Measurements from ENCODE around the gene CELF4.

DNA sequence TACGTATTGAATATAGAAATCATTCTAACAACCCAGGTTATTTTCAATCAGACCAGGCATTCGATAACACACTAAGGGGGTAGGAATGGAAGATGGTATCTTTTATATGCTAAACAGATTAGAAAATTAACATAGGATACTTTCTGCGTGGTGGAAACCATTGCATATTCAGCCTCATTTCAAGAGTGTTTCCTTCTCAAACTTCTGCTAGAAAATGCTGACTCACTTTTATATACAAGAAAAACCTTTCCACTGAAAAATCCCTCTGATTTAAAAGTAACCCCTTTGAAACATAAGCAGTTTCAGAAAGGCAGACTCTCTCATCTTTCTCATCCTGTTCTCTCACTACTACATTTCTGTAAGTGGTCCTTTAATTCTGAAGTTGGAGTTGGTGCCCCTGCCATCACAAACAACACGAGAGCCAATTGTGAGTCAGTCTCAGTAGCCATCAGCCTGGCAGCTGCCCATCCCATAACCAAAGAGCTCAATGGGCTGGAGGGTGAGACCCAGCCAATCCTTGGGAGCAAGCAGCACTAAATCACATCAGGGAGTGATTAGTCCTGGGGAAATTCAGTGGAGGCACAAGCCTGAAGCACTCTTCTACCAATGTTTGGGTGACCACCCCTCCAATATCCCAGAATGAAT lies 343.1 kb downstream of the CELF4 start:
- TF ChIP-seq, protein P1, sequence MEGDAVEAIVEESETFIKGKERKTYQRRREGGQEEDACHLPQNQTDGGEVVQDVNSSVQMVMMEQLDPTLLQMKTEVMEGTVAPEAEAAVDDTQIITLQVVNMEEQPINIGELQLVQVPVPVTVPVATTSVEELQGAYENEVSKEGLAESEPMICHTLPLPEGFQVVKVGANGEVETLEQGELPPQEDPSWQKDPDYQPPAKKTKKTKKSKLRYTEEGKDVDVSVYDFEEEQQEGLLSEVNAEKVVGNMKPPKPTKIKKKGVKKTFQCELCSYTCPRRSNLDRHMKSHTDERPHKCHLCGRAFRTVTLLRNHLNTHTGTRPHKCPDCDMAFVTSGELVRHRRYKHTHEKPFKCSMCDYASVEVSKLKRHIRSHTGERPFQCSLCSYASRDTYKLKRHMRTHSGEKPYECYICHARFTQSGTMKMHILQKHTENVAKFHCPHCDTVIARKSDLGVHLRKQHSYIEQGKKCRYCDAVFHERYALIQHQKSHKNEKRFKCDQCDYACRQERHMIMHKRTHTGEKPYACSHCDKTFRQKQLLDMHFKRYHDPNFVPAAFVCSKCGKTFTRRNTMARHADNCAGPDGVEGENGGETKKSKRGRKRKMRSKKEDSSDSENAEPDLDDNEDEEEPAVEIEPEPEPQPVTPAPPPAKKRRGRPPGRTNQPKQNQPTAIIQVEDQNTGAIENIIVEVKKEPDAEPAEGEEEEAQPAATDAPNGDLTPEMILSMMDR (IDR thresholded peaks at IDR 0.05 in 2 of 3, conservative IDR thresholded peaks at IDR 0.05 in 1 of 3; ENCODE audit: control insufficient read depth in 2 of 3, extremely low read depth in 1 of 3, insufficient read depth in 1 of 3, low read depth in 3 of 3, low read length in 3 of 3), result no peak
- TF ChIP-seq, protein P2, sequence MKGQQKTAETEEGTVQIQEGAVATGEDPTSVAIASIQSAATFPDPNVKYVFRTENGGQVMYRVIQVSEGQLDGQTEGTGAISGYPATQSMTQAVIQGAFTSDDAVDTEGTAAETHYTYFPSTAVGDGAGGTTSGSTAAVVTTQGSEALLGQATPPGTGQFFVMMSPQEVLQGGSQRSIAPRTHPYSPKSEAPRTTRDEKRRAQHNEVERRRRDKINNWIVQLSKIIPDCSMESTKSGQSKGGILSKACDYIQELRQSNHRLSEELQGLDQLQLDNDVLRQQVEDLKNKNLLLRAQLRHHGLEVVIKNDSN (IDR thresholded peaks at IDR 0.05; ENCODE audit: borderline replicate concordance, extremely low read length, insufficient read depth, low read depth, low read length), result no peak

All from GM12878 (cell line).